ENCODE data around the gene CFAP46.
A peak's percentile ranks its signal among the peaks of the same experiment; 100 is the strongest.
"Not testable (repeated sequence)": the region's sequence is repeated elsewhere in the genome, so short reads cannot be mapped to it uniquely, and the experiment has no call there.

CFAP46 gene

DNA sequence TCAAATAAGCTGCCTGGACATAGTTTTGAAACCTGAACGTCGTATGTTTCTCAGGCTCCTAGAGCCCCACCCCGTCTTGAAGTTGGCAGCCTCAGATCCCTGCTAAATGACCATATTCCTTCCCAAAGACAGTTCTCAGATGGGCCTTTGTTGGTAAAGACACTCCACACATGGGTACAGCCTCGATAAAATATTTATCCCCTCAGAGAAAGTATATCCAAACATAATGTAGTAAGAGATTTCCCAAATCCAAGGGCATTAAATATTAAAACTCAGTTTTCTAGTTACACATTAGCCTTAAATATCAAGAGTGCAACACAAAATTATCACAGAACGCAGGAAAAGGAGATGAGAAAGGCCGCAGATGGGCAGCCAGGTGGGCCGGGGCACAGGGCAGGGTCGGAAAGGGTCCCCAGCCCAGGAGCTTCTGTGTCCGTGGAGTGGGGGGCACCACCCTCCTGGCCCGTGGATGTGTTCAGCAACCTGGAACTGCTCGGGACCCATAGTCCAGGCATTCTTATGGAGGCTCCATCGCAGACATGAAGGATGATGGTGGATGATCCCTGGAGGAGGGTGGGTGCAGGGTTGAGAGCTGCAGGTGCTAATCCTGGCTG, 1.5 kb upstream of the CFAP46 start:
- no peak for DNase-seq

DNA sequence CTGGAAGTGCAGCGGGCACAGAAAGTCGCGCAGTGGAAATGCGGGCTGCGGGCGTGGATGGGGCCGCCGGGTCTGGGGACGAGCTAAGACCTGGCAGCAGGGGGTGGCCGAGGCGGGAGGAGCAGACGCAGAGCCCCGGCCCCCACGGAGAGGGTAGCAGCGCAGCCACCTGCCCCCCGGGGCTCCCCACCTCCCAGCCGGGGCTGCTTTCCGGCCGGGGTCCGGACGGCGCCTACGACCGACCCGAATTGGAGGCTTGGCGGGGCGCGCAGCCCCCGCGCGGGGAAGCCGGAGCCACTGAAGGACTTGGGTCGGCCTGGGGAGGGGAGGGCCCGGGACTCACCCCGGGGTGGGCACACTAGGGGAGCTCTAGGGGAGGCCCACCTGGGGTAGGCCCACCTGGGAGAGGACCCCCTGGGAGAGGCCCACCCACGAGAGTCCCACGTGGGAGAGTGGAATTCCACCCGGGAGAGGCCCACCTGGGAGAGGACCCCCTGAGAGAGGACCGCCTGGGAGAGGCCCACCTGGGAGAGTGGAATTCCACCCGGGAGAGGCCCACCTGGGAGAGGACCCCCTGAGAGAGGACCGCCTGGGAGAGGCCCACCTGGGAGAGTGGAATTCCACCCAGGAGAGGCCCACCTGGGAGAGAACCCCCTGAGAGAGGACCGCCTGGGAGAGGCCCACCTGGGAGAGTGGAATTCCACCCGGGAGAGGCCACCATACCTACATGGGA, 854 bp upstream of the CFAP46 start:
- DNase-seq = no peak

DNA sequence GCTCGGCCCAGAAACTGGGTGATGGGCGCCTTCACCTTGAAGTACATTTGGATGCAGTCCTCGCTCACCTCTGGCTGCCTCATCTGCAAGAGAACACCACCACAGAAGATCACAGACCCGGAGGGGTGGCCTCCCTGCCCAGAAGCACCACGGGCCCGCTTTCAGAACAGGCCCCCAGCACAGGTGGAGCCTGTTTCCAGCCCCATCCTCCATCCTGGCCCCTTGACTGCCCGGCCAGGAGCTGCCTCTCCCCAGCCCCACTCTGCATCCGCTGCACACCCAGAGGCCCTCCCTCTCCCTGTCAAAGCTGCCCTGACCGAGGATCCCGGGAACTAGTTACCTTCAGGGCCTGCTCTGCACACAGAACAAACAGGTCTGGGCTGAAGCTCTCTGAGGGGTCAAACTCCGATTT, 724 bp downstream of the CFAP46 start:
- no peak for DNase-seq

DNA sequence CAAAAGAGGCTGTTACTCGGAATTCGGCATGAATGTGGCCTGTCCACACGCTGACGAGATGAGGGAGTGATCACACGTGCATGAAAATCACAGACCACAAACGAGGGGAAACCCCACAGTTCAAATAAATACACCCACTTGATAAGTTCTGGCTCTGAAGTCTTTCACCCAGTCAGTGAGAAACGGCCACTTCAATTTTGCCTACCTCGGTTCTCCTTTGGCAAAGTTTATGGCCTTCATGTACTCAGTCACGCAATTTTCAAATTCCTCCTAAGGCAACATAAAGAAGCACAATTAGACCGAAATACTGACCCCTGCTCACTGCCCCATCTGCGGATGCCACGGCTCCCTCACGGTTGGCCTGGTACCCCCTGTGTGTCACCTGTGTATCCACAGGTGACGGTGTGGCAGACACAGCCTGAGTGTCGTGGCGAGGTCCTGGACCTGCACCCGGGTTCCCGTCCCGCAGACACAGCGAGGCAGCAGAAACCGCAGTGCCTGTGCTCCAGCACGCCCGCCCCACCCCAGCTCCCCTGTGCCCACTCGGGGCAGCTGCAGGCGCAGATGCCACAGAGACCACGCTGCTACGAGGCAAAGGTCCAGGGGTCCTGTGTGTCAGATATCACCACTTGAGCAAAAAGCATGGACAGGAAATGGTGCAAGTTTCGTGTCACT, 1.4 kb downstream of the CFAP46 start:
- DNase-seq = no peak

DNA sequence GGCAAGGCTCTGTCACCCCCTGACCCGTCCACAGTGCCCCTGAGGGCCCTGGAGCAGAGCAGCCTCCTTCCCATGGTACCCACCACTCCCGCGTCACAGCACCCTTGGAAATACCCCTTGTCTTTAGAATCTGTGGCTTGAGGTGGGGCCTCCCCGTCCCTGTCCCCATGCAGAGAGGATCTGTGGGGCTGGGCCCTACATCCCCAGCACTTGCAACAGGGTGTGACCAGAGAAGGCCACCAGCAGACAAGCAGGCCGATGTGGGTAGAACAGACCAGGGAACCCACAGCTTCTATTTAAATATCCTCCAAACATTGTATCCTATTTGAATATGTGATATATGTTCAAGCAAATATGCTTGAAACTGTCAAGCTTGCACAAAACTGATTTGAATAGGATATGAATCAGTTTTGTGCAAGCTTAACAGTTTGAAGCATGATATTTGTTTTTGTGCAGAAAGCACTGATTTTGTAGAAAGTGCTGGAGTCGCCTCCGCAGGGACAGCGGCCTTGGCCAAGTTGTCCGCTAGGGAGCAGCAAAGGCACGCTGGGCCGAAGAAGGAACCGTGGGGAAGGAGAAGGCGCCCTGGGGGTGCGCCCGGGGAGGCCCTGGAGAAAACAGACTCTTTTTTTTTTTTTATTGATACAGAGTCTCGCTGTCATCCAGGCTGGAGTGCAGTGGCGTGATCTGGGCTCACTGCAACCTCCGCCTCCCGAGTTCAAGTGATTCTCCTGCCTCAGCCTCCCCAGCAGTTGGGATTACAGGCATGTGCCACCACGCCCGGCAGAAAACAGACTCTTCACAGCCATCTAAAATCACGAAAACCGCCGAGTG, 2.2 kb downstream of the CFAP46 start:
- DNase-seq = peak; percentile 24

DNA sequence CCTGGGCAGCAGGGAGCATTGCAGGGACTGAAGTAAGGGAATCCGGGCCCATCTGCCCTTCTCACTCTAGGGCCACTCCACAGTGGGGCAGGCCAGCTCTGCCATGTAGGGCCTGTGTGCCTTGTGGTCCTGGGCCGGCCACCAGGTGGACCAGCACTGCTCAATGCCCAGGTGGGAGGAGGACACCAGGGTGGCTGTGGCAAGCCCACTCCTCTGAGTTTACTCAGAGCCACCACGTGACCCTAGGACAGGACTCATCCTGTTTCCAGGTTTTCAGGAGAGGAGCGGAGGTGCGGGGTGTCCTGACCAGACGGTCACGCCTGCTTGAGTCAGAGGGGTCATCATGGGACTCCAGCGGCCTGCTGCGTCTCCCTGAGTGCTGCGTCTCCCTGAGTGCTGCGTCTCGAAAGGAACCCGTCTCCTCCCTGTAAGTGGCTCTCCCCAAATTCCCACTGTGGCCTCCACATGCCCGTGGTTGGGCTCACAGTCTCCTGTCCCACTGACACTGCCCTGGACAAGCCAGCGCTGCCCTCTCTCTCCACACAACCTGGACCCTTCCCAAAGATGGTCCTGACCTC, 2.9 kb downstream of the CFAP46 start:
- no peak for DNase-seq

DNA sequence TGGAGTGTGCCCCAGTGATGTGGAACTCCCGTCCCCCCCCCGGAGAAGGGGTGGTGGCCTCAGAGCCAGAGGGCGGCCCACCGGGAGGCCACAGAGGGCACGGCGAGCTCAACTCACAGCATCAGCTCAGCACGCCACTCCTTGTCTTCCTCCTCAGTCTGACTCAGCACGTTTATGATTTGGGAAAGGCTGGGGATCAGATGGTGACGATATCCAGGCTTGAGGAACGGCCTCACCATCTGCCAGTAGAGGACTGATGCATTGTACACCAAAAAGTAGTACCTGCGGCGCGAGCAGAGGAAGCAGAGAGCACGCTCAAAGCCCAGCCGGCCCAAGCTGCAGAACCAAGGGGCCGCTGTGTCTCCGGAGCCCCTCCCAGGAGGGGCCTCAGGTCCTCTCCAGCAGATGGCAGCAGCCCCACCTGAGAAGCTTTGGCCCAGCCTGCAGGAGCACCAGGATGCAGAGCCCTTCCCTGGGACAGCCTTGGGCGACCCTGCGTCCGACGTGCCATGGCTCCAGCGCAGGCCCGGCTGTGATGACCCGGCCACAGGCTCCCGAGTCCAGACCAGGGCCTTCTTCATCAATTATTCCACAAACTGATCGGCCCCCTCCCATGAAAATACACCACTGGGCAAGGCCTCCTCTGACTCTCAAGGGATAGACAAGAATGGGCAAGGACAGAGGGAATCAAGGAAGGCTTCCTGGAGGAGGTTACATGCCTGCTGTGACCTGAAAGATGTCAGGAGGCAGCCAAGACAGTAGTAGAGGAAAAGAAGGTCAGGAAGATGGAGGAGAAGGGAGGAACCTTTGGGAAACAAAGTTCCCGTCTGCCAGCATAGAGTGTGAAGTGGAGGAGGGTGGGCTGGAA, 3.7 kb downstream of the CFAP46 start:
- DNase-seq = no peak

DNA sequence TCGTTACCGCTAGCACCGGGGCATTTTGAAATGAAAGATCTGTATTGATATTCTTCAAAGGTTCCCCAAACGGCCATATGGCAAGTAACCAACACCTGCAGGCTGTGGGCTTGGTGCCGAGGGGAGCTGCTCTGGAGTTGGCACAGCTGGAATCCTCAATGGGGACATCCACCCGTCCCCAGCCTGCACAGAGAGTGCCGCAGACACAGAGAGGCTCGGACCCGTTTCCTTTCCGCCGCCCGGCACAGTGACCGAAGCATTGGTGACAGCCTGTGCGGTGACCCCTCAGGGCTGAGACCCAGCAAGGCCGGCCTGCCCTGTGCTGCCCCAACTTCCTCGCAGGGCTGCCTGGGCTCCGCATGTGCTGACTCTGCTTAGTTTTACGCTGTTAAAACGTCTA, 4.5 kb downstream of the CFAP46 start:
- no peak for DNase-seq

DNA sequence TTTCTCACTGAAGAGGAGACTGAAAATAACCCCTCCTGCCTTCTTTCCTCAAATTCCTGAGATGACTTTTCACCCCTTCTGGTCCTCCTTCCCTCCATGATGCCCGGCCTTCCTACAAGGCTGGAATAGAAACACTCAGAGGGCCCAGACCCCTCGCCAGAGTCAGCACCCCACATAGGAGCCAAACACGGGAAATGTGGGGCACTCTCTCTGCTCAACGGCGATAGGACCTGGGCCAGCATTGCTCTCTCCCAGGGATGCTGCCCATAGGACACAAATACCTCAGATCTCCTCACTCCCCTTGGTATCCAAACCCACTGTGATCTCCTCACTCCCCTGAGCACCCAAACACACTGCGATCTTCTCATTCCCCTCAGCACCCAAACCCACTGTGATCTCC, 7.4 kb downstream of the CFAP46 start:
- DNase-seq = no peak

DNA sequence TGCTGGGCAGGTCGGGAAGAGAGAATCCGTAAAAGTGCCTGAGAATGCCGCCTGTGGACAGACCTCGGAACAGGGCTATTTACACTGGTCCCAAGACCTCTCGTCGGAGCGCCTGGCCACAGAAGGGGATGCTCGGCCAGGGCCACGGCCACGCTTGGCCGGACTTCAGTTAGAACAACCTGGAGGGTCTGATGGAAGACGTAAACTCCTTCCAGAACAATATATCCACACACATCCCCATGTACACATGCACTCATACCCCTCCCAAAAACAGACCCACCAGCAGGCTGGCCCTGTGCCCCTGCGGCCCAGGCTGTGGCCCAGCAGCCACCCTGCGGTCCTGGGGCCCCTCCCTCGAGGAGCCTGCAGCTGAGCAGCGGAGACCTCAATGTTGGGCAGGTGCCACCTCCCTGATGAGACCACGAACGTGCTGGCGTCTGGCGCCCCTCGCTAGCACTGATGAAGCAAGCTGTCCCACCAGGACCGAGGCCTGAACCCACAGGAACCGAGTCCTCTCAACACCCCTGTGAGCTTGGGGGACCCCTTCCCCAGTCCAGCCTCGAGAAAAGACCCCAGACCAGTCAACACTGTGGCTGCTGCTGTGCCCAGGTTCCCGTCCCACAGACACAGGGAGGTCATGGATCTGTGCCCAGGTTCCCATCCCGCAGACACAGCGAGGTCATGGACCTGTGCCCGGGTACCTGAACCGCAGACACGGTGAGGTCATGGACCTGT, 8.9 kb downstream of the CFAP46 start:
- DNase-seq = no peak

DNA sequence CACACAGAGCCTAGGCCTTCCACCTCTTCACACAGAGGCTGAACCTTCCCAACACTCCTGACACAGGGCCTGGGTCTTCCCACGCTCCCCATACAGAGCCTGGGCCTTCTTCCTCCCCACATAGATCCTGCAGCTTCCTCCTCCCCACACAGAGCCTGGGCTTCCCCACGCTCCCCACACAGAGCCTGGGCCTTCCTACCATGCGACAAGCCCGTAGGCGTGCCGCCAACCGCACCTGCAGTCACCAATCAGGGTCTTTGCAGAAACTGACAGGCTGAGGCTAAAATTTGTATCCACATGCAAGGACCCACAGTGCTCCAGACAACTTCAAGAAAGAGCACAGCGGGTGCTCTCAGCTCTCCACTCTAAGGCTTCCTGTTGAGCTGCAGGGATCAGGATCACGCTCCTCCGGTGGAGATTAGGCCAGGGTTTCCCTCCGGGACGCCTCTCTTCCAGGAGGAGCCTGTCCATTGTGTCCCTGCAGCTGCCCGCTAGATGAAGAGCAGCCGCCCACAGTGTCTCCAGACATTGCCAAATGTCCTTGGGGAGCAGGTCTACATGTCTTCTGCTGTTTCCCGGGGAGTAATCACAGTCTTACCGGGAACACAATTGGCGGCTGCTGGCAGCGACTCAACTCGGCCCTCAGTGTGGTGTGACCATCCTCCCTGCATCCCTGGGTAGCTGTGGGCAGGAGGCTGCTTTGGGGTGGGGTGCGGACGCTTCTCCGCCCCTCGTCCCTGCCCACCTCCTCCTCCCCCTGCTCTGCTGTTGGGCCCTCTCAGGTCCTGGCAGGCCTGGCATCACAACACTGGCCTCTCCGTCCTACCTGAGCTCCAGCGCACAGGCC, 9.7 kb downstream of the CFAP46 start:
- DNase-seq = no peak

DNA sequence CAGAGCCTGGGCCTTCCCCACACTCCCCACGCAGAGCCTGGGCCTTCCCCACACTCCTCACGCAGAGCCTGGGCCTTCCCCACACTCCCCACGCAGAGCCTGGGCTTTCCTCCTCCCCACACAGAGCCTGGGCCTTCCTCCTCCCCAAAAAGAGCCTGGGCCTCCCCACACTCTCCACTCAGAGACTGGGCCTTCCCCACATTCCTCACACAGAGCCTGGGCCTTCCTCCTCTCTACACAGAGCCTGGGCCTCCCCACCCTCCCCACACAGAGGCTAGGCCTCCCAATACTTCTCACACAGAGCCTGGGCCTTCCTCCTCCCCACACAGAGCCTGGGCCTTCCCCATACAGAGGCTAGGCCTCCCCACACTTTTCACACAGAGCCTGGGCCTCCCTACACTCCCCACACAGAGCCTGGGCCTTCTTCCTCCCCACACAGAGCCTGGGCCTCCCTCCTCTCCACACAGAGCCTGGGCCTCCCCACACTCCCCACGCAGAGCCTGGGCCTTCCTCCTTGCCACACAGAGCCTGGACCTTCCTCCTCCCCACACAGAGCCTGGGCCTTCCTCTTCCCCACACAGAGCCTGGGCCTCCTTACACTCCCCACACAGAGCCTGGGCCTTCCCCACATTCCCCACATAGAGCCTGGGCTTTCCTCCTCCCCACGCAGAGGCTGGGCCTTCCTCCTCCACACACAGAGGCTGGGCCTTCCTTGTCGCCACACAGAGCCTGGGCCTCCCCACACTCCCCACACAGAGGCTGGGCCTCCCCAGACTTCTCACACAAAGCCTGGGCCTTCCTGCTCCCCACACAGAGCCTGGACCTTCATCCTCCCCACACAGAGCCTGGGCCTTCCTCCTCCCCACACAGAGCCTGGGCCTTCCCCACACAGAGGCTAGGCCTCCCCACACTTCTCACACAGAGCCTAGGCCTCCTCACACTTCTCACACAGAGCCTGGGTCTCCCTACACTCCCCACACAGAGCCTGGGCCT, 10.8 kb downstream of the CFAP46 start:
- not testable (repeated sequence) for DNase-seq

DNA sequence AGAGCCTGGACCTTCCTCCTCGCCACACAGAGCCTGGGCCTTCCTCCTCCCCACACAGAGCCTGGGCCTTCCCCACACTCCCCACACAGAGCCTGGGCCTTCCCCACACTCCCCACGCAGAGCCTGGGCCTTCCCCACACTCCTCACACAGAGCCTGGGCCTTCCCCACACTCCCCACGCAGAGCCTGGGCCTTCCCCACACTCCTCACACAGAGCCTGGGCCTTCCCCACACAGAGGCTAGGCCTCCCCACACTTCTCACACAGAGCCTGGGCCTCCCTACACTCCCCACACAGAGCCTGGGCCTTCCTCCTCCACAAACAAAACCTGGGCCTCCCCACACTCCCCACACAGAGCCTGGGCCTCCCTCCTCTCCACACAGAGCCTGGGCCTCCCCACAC, 11.7 kb downstream of the CFAP46 start:
- not testable (repeated sequence) for DNase-seq

DNA sequence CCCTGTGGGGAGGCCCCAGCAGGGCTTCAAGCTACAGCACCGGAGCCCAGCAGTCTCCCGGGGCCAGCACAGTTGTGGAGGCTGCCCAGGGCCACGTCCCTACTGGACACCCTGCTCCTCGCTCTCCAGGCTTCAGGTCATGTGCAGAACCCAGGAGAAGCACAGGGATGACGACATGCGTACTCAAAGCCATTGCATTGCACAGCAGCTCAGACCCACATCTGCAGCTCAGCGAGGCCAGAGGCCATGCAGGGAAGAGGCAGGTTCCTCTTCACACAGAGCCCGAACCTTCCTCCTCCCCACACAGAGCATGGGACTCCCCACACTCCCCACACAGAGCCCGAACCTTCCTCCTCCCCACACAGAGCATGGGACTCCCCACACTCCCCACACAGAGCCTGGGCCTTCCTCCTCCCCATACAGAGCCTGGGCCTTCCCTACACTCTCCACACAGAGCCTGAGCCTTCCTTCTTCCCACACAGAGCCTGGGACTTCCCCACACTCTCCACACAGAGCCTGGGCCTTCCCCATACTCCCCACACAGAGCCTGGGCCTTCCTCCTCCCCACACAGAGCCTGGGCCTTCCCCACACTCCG, 12.3 kb downstream of the CFAP46 start:
- DNase-seq = no peak

DNA sequence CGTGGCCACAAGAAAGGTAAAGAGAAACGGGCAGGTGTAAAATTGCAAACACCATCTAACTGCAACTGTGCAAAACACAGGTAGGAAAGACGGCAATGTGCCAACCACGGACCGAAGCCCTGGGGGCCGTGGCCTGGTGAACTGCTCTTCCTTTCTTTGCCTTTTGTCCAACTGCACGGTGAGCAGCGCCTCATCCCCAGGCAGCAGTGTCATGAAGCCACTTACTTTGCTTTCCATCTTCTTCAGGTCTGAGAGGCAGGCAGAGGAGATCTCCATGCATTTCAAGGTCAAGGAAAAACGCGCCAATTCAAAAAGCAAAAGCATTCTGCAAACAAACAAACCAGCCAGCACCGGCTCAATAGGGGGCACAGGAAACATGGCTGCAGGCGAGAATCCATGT, 12.9 kb downstream of the CFAP46 start:
- DNase-seq = no peak

DNA sequence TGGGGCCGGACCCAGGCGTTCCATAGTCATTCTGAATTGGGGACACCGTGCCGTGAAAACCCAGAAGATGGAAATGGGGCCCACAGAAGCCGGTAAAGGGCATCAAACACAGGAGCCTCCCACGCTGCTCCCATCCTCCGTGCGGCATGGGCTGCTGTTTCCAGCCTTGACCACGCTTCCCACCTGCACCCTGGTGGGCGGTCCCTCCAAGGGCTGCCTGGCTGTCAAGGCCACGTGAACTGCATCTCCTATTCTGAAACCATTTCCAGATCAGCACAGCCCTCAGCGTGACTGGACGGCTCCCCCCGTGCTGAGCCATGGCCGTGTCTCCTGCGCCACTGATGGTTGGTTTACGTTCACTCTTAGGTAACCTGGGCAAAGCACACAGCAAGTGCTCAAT, 14.1 kb downstream of the CFAP46 start:
- DNase-seq = no peak

DNA sequence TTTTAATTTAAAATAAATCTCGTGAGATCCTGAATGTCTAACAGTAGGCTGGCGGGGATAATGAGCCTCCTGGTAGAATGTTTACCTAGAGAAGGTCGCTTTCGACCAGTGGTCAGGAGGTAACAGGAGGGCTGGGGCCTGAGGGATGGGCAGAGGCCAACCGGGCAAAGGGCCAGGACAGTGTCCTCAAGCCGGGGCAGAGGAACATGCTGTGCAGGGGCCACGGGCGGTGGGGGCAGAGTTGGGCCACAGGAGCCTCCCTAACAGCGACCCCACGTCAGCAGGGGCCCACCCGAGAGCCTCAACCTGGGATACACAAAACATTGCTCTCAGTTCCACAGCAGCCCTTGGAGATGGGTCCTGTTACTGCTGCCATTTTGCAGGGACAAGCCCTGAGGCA, 14.5 kb downstream of the CFAP46 start:
- DNase-seq = no peak
